Stomach (tissue), 9 donors: ENCODE data around the gene MSH6. TPM values are rescaled to one million over a fixed set of nuclear protein-coding genes. Genes with fewer than 3 reads are reported as not detected.
A peak's percentile ranks its signal among the peaks of the same experiment; 100 is the strongest.

Source experiments
- DNase-seq, 2 donors: peaks; one replicate each; pipeline versions ENCODE4 v3.0.0 to v3.0.0-alpha.2; 2013 to 2019
- H3K27ac ChIP-seq, 5 donors: fragments of 200-600 bp in 4 of 5; sonication (generic) in 4 of 5; one replicate each; pipeline ENCODE4 v1.5.1; 2013 to 2019; ENCODE audit warnings: mild to moderate bottlenecking in 1 of 5, moderate library complexity in 1 of 5
- H3K27me3 ChIP-seq, 3 donors: fragments of 200-600 bp; sonication (generic); one replicate each; pipeline ENCODE4 v1.5.1; 2017 to 2019; ENCODE audit warnings: mixed run types in 1 of 3
- H3K36me3 ChIP-seq, 4 donors: fragments of 200-600 bp; sonication (generic); 1 replicate in 3 of 4; 2 replicates in 1 of 4; pipeline ENCODE4 v1.5.1; 2016 to 2019
- H3K4me1 ChIP-seq, 4 donors: fragments of 200-600 bp; sonication (generic); one replicate each; pipeline ENCODE4 v1.5.1; 2016 to 2019
- H3K4me3 ChIP-seq, 4 donors: fragments of 200-600 bp; sonication (generic) in 3 of 4; one replicate each; pipeline ENCODE4 v1.5.1; 2016 to 2019; ENCODE audit warnings: mild to moderate bottlenecking in 1 of 4
- H3K9me3 ChIP-seq, 4 donors: fragments of 200-600 bp; sonication (generic); one replicate each; pipeline ENCODE4 v1.5.1; 2016 to 2019
- CTCF ChIP-seq, 7 experiments: fragments of 450-650 bp in 4 of 7; fragments of 200-600 bp in 3 of 7; sonication (generic) in 3 of 7; IDR thresholded peaks; one replicate each; pipeline ENCODE4 v1.5.1; 2016 to 2019; ENCODE audit warnings: antibody characterized with exemption in 7 of 7, control low read depth in 2 of 7, mild to moderate bottlenecking in 1 of 7
- EP300 ChIP-seq: sonication (generic); formaldehyde crosslinking; IDR thresholded peaks from one replicate; pipeline ENCODE4 v1.6.1; 2017; ENCODE audit warnings: antibody characterized with exemption
- POLR2A ChIP-seq, 4 donors: fragments of 450-650 bp; IDR thresholded peaks; one replicate each; pipeline ENCODE4 v1.6.1; 2016; ENCODE audit warnings: antibody characterized with exemption in 4 of 4, control low read depth in 2 of 4, mild to moderate bottlenecking in 1 of 4, moderate library complexity in 1 of 4
- POLR2AphosphoS5 ChIP-seq, 3 donors: sonication (generic); formaldehyde crosslinking; IDR thresholded peaks; one replicate each; pipeline ENCODE4 v1.6.1; 2016; ENCODE audit warnings: antibody characterized with exemption in 3 of 3
- WGBS, 5 donors: extraction: QIAGEN DNeasy Blood & Tissue Kit in 3 of 5; methylation state at CpG; one replicate each; pipeline versions ENCODE4 v1.1.5 to v1.1.7; 2013 to 2018; 5-methylcytosine and 5-hydroxymethylcytosine counted together
- intact Hi-C: fragments of 100-400 bp; cut with DNase I; formaldehyde crosslinking; loops from one replicate; pipeline ENCODE4 v1.15.1; 2023; ENCODE audit warnings: low total_unique reads
- polyA plus RNA-seq, 3 donors: library from polyadenylated mRNA; stranded (reverse); fragments of 200-250 nt; gene quantifications; one replicate each; pipeline ENCODE4 v1.2.3, GENCODE V29; 2013
- total RNA-seq, 5 donors: library from RNA; depleted of rRNA; stranded (reverse); fragments of >200 nt; gene quantifications; one replicate each; pipeline versions ENCODE4 v1.1.0 to v1.2.3, GENCODE V29; 2014 to 2016
- donor health status: healthy with polysubstance abuse.
- donor health status: Bipolar disorder and iron deficiency.
- donor health status: healthy.

MSH6 gene
- total and polyA plus RNA-seq, 8 donors, result 5.7 to 45.7 (median 9.1) TPM

GRCh38 chr2:47784352-47784851 lies 1.5 kb downstream of the MSH6 start:
- H3K36me3 ChIP-seq, result no peaks in the 10 kb centered on the region
- WGBS, 5 donors, result 14 to 37% (median 25%) methylated on average over 28 of the region's 28 CpGs
- H3K27me3 ChIP-seq, result no peaks in the 10 kb centered on the region
- intact Hi-C loops, result no loop called here
- H3K4me3 ChIP-seq, result peak overlapping the region; percentile 80 to 97 (median 92)
- peak in 1 of 2 donors; percentile 60 for DNase-seq
- H3K9me3 ChIP-seq, result no peaks in the 10 kb centered on the region
- no peak for TF ChIP-seq CTCF (IDR thresholded peaks at IDR 0.05)
- H3K4me1 ChIP-seq, result peaks cover 11 to 37% (median 26%) of the 10 kb centered on the region in 4 donors
- peak overlapping the region in 4 of 5 donors; percentile 94 to 95 (median 94) for H3K27ac ChIP-seq

GRCh38 chr2:47785986-47786385 lies 3.0 kb downstream of the MSH6 start:
- H3K36me3 ChIP-seq, result peaks cover 0 to 4% (median 1%) of the 10 kb centered on the region in 4 donors
- no peak for TF ChIP-seq EP300
- TF ChIP-seq CTCF (IDR thresholded peaks at IDR 0.05), result no peak
- TF ChIP-seq POLR2A (IDR thresholded peaks at IDR 0.05), result no peak
- TF ChIP-seq POLR2AphosphoS5 (IDR thresholded peaks at IDR 0.05), result no peak
- H3K4me1 ChIP-seq, result peaks cover 11 to 51% (median 34%) of the 10 kb centered on the region in 4 donors
- no peak overlapping the region for H3K27ac ChIP-seq
- H3K4me3 ChIP-seq, result peak overlapping the region in 1 of 4 donors; percentile 3
- H3K27me3 ChIP-seq, result no peaks in the 10 kb centered on the region
- intact Hi-C loops, result no loop called here
- no peaks in the 10 kb centered on the region for H3K9me3 ChIP-seq
- 65 to 82% (median 75%) methylated on average over 7 of the region's 7 CpGs for WGBS, 5 donors
- peak in 1 of 2 donors; percentile 20 for DNase-seq

GRCh38 chr2:47796090-47796697 lies 13.2 kb downstream of the MSH6 start:
- WGBS, 5 donors, result 79 to 94% (median 82%) methylated on average over 2 of the region's 2 CpGs
- no peak overlapping the region for H3K4me3 ChIP-seq
- no peak for DNase-seq
- H3K36me3 ChIP-seq, result peaks cover 30 to 94% (median 90%) of the 10 kb centered on the region in 4 donors
- TF ChIP-seq POLR2A (IDR thresholded peaks at IDR 0.05) (no peak), EP300 (no peak), POLR2AphosphoS5 (IDR thresholded peaks at IDR 0.05) (no peak), CTCF (IDR thresholded peaks at IDR 0.05) (no peak)
- no peaks in the 10 kb centered on the region for H3K27me3 ChIP-seq
- intact Hi-C loops, result no loop called here
- H3K4me1 ChIP-seq, result peaks cover 0 to under 1% (median 0%) of the 10 kb centered on the region in 4 donors
- H3K27ac ChIP-seq, result no peak overlapping the region
- no peaks in the 10 kb centered on the region for H3K9me3 ChIP-seq

GRCh38 chr2:47798631-47799030 lies 15.7 kb downstream of the MSH6 start:
- Histone ChIP-seq H3K4me3 (no peak overlapping the region), H3K27ac (no peak overlapping the region), H3K9me3 (peaks cover 0 to 8% (median 7%) of the 10 kb centered on the region in 4 donors), H3K36me3 (peaks cover 45 to 100% (median 96%) of the 10 kb centered on the region in 4 donors), H3K4me1 (no peaks in the 10 kb centered on the region), H3K27me3 (no peaks in the 10 kb centered on the region)
- TF ChIP-seq POLR2AphosphoS5 (IDR thresholded peaks at IDR 0.05), result no peak
- TF ChIP-seq CTCF (IDR thresholded peaks at IDR 0.05), result no peak
- no peak for TF ChIP-seq POLR2A (IDR thresholded peaks at IDR 0.05)
- intact Hi-C loops, result no loop called here
- 82 to 91% (median 85%) methylated on average over 6 of the region's 6 CpGs for WGBS, 5 donors
- no peak for DNase-seq
